Endothelial cell of umbilical vein (primary cell): ENCODE results near the gene ZNF639. TPM values are rescaled to one million over a fixed set of nuclear protein-coding genes. Genes with fewer than 3 reads are reported as not detected.

Experiments used
- BruUV-seq: library from RNA; stranded (reverse); fragments of 400-500 nt; replicated peaks from 2 replicates; lab custom pipeline; 2021; lab: Mats Ljungman, UMichigan
- CTCF ChIA-PET: fragments of 300-600, 350-600 bp; sonication (Branson Sonifier 250); formaldehyde crosslinking; loops from one replicate; lab custom pipeline; 2021; ENCODE audit warnings: antibody characterized with exemption, inconsistent platforms; lab: Charles Lee
- POLR2A ChIA-PET: fragments of 300-600, 350-600 bp; sonication (Branson Sonifier 250); formaldehyde crosslinking; loops from one replicate; lab custom pipeline; 2021; ENCODE audit warnings: antibody characterized with exemption, inconsistent platforms; lab: Charles Lee
- DNase-seq: peaks from one replicate; pipeline ENCODE4 v3.0.0-alpha.2; 2011; ENCODE audit warnings: low read depth, low spot score
- FAIRE-seq: peaks from 2 replicates; lab custom pipeline; 2011; peaks lifted over from hg19 to GRCh38; lab: Jason Lieb, UNC
- H2AFZ ChIP-seq: 2 replicates; pipeline ENCODE4 v1.6.0; 2012; ENCODE audit warnings: low read depth, low read length, control low read depth, inconsistent platforms
- H3K27ac ChIP-seq: 2 replicates; pipeline ENCODE4 v1.5.1; 2011; ENCODE audit warnings: low read depth, mild to moderate bottlenecking, control low read depth, low read length, moderate library complexity; ENCODE audit not compliant: insufficient read depth
- H3K27me3 ChIP-seq, 2 experiments: 2 replicates each; pipeline versions ENCODE4 v1.6.0 to v1.6.1; 2011; ENCODE audit warnings: low read length in 2 of 2, mixed read lengths in 1 of 2; ENCODE audit not compliant: control insufficient read depth in 2 of 2, insufficient read depth in 2 of 2
- H3K36me3 ChIP-seq, 2 experiments: 2 replicates in 1 of 2; 3 replicates in 1 of 2; pipeline ENCODE4 v1.5.1; 2011; ENCODE audit warnings: low read length in 2 of 2, mild to moderate bottlenecking in 1 of 2, moderate library complexity in 1 of 2; ENCODE audit not compliant: control insufficient read depth in 2 of 2, insufficient read depth in 2 of 2; ENCODE audit errors: extremely low read depth in 1 of 2
- H3K4me1 ChIP-seq: 3 replicates; pipeline ENCODE4 v1.5.1; 2011; ENCODE audit warnings: mild to moderate bottlenecking, low read length; ENCODE audit not compliant: control insufficient read depth, insufficient read depth; ENCODE audit errors: extremely low read depth
- H3K4me2 ChIP-seq: 2 replicates; pipeline ENCODE4 v1.6.1; 2011; ENCODE audit warnings: low read length, control low read depth, mixed read lengths; ENCODE audit not compliant: insufficient read depth
- H3K4me3 ChIP-seq, 3 experiments: fragments of 200-600 bp in 1 of 3; sonication (generic), shearing (Covaris generic) in 1 of 3; replicated peaks in 1 of 3; 2 replicates each; pipeline ENCODE4 v1.5.1; 2011 to 2016; ENCODE audit warnings: control low read depth in 3 of 3, low read length in 3 of 3, mild to moderate bottlenecking in 2 of 3, inconsistent platforms in 1 of 3, low read depth in 1 of 3, moderate library complexity in 1 of 3; ENCODE audit not compliant: insufficient read depth in 1 of 3
- H3K79me2 ChIP-seq: 2 replicates; pipeline ENCODE4 v1.6.0; 2012; ENCODE audit warnings: low read length, inconsistent platforms; ENCODE audit not compliant: control insufficient read depth, insufficient read depth
- H3K9ac ChIP-seq: replicated peaks from 2 replicates; pipeline ENCODE3; 2011; ENCODE audit warnings: low read length, control low read depth; ENCODE audit not compliant: insufficient read depth; ENCODE audit errors: extremely low read depth
- H3K9me1 ChIP-seq: replicated peaks from 3 replicates; pipeline ENCODE4 v1.6.0; 2011; ENCODE audit warnings: mild to moderate bottlenecking, low read length; ENCODE audit not compliant: control insufficient read depth, insufficient read depth; ENCODE audit errors: extremely low read depth
- H3K9me3 ChIP-seq: replicated peaks from 2 replicates; pipeline ENCODE4 v1.5.1; 2012; ENCODE audit warnings: low read length, inconsistent platforms; ENCODE audit not compliant: control insufficient read depth, insufficient read depth
- H4K20me1 ChIP-seq: replicated peaks from 2 replicates; pipeline ENCODE3; 2011; ENCODE audit warnings: mild to moderate bottlenecking, low read length; ENCODE audit not compliant: control insufficient read depth, insufficient read depth; ENCODE audit errors: extremely low read depth
- CTCF ChIP-seq, 2 donors: IDR thresholded peaks; 1 replicate in 1 of 2; 2 replicates in 1 of 2; pipeline ENCODE4 v1.5.1; 2011; ENCODE audit warnings: low read length in 2 of 2, mild to moderate bottlenecking in 2 of 2, moderate library complexity in 2 of 2, control low read depth in 1 of 2, inconsistent platforms in 1 of 2, low read depth in 1 of 2; ENCODE audit not compliant: insufficient read depth in 1 of 2; ENCODE audit errors: extremely low read depth in 1 of 2
- EZH2 ChIP-seq: IDR thresholded peaks from 2 replicates; pipeline ENCODE4 v1.6.1; 2012; ENCODE audit warnings: borderline replicate concordance, low read depth, mild to moderate bottlenecking, moderate library complexity, low read length, inconsistent platforms; ENCODE audit not compliant: severe bottlenecking
- FOS ChIP-seq: IDR thresholded peaks from 2 replicates; pipeline ENCODE4 v1.6.1; 2011; ENCODE audit warnings: mild to moderate bottlenecking, low read length, moderate library complexity, borderline replicate concordance; ENCODE audit not compliant: insufficient read depth
- GATA2 ChIP-seq: IDR thresholded peaks from 2 replicates; pipeline ENCODE4 v1.7.0; 2011; ENCODE audit warnings: low read depth, mild to moderate bottlenecking, moderate library complexity, mixed read lengths, low read length; ENCODE audit not compliant: insufficient read length, insufficient read depth
- JUN ChIP-seq: IDR thresholded peaks from 2 replicates; pipeline ENCODE4 v1.6.1; 2011; ENCODE audit warnings: borderline replicate concordance, low read depth; ENCODE audit not compliant: insufficient read length, insufficient read depth
- MAX ChIP-seq: IDR thresholded peaks from 2 replicates; pipeline ENCODE4 v1.6.1; 2011; ENCODE audit not compliant: insufficient read depth, insufficient read length
- MYC ChIP-seq: IDR thresholded peaks from one replicate; pipeline ENCODE4 v1.6.1; 2011; ENCODE audit warnings: mild to moderate bottlenecking, low read depth, low read length
- POLR2A ChIP-seq: IDR thresholded peaks from 2 replicates; pipeline ENCODE4 v1.6.1; 2012; ENCODE audit warnings: low read depth, mild to moderate bottlenecking, control low read depth, low read length
- POLR2AphosphoS5 ChIP-seq: IDR thresholded peaks from 2 replicates; pipeline ENCODE4 v1.6.1; 2012; ENCODE audit warnings: low read depth, mild to moderate bottlenecking, control low read depth, low read length, moderate library complexity; ENCODE audit not compliant: insufficient read depth
- dilution Hi-C: fragments of 300-500 bp; cut with MboI; formaldehyde crosslinking; loops from one replicate; pipeline ENCODE4 v1.15.0; 2019; ENCODE audit warnings: low sequenced_read_pairs; ENCODE audit not compliant: extremely low pct_ligation_motif_present
- intact Hi-C: fragments of 100-400 bp; cut with micrococcal nuclease; formaldehyde crosslinking; loops from one replicate; pipeline ENCODE4 v1.10.0; 2022
- polyA plus RNA-seq, 4 experiments: library from polyadenylated mRNA; depleted of rRNA in 3 of 4; stranded (reverse) in 3 of 4; unstranded in 1 of 4; fragments of >200 nt; gene quantifications; 2 replicates each; pipeline versions ENCODE4 v1.2.1 to v1.2.3, GENCODE V29; 2011 to 2012; ENCODE audit warnings: missing spikeins in 1 of 4
- total RNA-seq: library from RNA; stranded (reverse); gene quantifications from 2 replicates; pipeline ENCODE4 v1.2.3, GENCODE V29; 2021

The ZNF639 gene
- total and polyA plus RNA-seq, 2 donors (not counting 3 experiments of a cell fraction or from before 2014, with no cell fraction given) = 8.0 to 30.5 TPM

- no peaks in the 10 kb centered on the region for H4K20me1 ChIP-seq
- dilution Hi-C loops = no loop called here
- no peak overlapping the region for H2AFZ ChIP-seq
- POLR2A ChIA-PET = no interaction called here
- no TSS peak for BruUV-seq
- no peak for FAIRE-seq
- H3K4me1 ChIP-seq = no peaks in the 10 kb centered on the region
- no peaks in the 10 kb centered on the region for H3K9me3 ChIP-seq
- H3K4me2 ChIP-seq = no peak overlapping the region
- DNase-seq = no peak
- H3K9me1 ChIP-seq = no peaks in the 10 kb centered on the region
- CTCF ChIA-PET = no interaction called here
- H3K9ac ChIP-seq = no peak overlapping the region
- H3K79me2 ChIP-seq = no peaks in the 10 kb centered on the region
- intact Hi-C loops = no loop called here
- no peaks in the 10 kb centered on the region for H3K36me3 ChIP-seq
- no peak for TF ChIP-seq POLR2A
- no peak for TF ChIP-seq FOS
- TF ChIP-seq MAX = no peak
- no peak for TF ChIP-seq EZH2
- no peak for TF ChIP-seq GATA2
- TF ChIP-seq POLR2AphosphoS5 = no peak
- TF ChIP-seq MYC = no peak
- no peak for TF ChIP-seq JUN
- TF ChIP-seq CTCF (IDR thresholded peaks at IDR 0.05; ENCODE audit: extremely low read depth in 1 of 2, insufficient read depth in 1 of 2, low read depth in 1 of 2, low read length in 2 of 2) = no peak
- peaks cover 0 to 4% of the 10 kb centered on the region in 2 experiments for H3K27me3 ChIP-seq
- H3K27ac ChIP-seq = no peak overlapping the region
- no peak overlapping the region for H3K4me3 ChIP-seq
These were observed 30.4 kb upstream of the ZNF639 start for GRCh38 chr3:179292450-179292849.
